GM21381 (cell line): Measurements from ENCODE around the gene HEXD.
"Not testable (repeated sequence)": the region's sequence is repeated elsewhere in the genome, so short reads cannot be mapped to it uniquely, and the experiment has no call there.

Experiments used
- ATAC-seq: cut with Tn5 transposase; IDR thresholded peaks from one replicate; pipeline ENCODE4 v1.9.1; 2021; ENCODE audit warnings: mild to moderate bottlenecking, moderate library complexity; ENCODE audit not compliant: unreplicated experiment

The HEXD gene

DNA sequence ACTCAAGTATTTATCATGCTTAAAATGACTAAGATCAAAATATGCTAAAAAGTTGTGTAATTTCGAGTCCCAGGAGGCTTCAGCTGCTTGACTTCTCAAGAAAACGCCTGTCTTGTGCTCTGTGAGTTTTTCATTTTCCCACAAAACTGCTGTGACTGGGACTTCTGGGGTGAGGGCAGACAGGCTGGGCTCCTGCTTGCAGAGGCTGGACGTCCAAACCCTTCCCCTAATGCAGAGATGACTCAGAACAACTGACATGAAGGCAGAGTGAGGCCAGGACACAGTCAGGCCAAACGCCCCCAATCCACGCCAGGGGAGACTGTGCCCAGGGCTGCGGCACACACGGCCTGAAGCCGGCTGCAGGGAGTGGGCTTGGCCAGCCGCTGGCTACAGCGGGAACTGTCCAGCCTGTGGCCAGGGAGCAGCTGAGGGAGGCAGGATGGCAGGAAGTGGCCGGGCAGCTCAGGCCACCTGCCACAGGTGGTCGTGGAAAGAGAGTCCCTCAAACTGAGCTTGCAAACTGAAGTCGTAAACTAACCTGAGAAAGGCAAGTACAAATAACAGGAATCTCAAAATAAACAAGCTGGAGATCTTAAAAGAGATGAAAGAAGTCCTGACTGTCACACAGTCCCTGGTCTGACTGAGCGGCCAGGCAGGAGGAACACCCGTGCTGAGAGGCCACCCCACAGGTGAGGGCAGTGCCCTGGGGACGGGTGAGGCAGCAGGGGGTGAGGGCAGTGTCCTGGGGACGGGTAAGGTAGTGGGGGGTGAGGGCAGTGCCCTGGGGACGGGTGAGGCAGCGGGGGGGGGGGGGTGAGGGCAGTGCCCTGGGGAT, 21.3 kb upstream of the HEXD start:
- no peak for ATAC-seq

GRCh38 chr17:82397449-82398335, 20.5 kb upstream of the HEXD start:
- no peak for ATAC-seq

GRCh38 chr17:82399041-82399441, 19.1 kb upstream of the HEXD start:
- ATAC-seq, result no peak

GRCh38 chr17:82399601-82400101, 18.5 kb upstream of the HEXD start:
- no peak for ATAC-seq

DNA sequence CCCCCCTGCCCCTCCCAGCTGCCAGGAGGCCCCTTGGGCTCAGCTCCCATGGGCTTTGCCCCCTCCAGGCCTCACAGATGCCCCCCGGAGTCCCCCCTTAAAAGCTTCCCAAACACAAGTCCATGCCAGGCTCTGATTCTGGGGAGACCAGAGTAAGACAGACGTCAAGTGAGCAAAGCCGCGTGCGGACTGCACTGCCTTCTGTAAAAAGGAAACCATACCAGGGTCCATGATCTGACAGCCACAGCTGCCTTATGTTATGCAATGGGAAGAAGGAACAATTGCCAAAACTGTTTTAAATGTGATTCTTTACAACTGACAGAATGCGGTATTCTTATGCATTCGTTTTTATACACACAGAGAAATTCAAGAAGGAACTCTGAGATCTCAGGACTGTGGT, 17.9 kb upstream of the HEXD start:
- no peak for ATAC-seq

DNA sequence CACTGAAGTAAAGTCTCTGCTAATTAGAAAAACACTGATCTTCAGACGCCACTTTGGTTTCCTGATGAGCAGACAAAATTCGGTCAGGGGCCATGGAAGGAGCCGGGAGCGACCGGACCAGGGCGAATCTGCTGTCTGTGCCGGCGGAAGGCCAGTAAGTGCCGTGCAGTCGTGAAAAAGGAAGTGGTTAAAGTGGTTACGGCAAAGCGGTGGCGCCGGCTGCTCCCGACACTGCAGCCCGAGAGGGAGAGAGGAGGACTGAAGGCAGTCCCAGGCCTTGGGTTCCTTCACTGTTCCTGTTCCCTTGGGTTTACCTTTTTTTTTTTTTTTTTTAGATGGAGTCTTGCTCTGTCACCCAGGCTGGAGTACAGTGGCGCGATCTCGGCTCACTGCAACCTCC, 17.3 kb upstream of the HEXD start:
- ATAC-seq, result no peak

DNA sequence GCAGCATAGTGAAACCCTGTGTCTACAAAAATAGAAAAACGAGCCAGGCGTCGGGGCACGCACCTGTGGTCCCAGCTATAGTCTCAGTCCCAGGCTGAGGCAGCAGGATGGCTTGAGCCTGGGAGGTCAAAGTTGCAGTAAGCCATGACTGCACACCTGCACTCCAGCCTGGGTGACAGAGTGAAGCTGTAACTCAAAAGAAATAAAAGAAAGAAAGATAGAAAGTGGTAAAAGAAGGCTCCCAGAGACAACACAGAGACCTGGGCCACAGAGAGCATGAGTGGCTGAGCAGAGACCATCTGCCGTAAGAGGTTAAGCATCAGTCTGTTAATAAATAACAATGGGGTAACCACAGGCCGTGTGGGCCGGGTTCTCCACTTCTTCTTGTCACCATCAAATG, 15.3 kb upstream of the HEXD start:
- peak; percentile 73 for ATAC-seq

DNA sequence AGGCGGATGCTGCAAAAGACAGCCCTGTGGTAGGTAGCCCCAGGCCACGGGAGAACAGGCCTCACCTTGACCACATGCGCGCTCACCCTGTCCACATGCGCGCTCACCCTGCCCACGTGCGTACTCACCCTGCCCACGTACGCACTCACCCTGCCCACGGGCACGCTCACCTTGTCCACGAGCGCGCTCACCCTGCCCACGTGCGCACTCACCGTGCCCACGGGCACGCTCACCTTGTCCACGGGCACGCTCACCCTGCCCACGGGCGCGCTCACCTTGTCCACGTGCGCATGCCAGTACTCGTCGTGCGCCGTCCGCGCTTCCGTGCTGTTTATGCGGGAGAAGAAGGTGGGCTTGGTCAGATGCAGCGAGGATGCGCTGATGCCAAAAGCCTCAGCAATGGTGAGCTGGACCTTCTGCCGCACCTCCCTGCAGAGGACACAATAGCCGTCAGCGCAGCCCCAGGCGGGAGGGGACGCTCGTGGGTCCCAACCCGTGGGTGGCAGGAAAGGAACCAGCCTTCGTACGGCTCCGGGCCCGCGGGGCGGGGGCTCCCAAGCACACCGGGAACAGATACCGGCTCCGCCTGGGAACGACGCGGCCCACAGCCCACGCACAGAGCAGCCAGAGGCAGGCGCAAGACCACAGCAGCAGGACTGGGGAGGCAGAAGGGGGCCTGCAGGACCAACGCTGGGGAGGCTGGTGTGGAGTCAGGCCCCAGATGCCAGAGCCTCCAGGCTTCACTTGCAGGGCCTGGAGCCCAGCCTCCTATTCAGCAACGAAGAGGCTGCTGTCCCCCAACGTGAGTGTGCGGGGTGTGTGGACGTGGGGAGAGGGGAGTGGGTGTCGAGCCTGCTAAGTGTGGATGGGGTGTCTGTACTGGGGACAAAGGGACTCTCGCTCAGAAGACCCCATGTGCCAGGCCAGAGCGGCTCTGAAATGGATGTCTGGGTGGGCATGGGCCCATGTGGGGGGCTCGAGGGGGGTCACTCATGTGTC, 14.2 kb upstream of the HEXD start:
- ATAC-seq, result no peak

DNA sequence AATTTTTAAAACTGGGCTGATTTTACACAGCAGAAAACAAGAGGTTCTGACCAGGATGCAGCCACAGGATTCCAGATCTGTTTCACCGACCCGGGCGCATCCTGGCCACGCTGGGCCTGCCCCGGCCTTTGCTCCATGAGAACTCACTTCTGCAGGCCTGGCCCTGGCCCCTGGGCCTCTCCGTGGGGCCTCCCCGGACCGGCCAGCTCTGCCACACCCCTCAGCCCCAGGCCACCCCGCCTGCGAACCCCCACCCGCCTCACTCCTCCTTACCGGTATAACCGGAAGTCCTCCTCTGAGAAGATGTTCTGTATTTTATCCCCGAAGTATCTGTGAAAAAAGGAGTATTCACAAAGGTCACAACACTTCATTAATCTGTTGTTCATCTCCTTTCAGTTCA, 13.1 kb upstream of the HEXD start:
- ATAC-seq, result no peak

GRCh38 chr17:82406131-82406671, 11.9 kb upstream of the HEXD start:
- ATAC-seq, result no peak

GRCh38 chr17:82407255-82407654, 10.9 kb upstream of the HEXD start:
- no peak for ATAC-seq

- ATAC-seq, result no peak
Measured at GRCh38 chr17:82408288-82408937, 9.7 kb upstream of the HEXD start.

GRCh38 chr17:82408938-82409318, 9.2 kb upstream of the HEXD start:
- ATAC-seq, result no peak

GRCh38 chr17:82410014-82410716, 8.0 kb upstream of the HEXD start:
- ATAC-seq, result no peak

DNA sequence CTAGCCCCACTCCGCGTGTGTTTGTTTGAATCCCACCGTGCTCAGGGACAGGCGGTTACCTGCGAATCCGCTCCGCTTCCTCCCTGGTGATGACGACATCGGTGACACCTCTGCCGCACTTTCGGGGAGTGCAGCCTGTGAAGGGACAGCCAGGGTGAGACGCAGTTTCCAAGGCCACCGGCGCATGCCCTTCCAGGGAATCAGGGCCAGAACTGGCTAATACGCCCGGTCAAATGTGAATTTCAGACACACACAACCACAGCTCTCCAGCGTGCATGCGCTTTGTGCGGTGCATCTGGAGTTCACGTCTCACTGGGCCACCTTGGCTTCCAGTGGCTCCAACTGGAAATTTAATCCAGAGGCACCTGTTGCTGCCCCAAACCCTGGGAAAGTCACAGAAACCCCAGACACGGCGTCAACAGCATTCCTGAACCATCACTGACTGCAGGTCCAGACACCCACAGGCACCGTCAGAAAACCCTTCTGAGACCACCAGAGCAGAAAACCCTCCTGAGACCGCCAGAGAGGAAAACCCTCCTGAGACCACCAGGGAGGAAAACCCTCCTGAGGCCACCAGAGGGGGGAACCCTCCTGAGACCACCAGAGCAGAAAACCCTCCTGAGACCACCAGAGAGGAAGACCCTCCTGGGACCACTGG, 6.6 kb upstream of the HEXD start:
- ATAC-seq, result no peak

DNA sequence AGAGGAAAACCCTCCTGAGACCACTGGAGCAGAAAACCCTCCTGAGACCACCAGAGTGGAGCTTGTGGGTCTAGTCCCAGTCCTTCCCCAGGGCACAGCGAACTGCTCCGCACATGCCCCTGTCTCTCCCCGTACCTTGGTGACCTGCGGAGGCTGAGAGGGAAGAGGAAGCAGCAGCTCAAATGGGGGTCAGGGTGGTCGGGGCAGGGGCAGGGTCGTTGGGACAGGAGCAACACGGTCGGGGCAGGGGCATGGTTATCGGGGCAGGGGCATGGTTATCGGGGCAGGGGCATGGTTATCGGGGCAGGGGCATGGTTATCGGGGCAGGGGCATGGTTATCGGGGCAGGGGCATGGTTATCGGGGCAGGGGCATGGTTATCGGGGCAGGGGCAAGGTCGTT, 6.1 kb upstream of the HEXD start:
- not testable (repeated sequence) for ATAC-seq

DNA sequence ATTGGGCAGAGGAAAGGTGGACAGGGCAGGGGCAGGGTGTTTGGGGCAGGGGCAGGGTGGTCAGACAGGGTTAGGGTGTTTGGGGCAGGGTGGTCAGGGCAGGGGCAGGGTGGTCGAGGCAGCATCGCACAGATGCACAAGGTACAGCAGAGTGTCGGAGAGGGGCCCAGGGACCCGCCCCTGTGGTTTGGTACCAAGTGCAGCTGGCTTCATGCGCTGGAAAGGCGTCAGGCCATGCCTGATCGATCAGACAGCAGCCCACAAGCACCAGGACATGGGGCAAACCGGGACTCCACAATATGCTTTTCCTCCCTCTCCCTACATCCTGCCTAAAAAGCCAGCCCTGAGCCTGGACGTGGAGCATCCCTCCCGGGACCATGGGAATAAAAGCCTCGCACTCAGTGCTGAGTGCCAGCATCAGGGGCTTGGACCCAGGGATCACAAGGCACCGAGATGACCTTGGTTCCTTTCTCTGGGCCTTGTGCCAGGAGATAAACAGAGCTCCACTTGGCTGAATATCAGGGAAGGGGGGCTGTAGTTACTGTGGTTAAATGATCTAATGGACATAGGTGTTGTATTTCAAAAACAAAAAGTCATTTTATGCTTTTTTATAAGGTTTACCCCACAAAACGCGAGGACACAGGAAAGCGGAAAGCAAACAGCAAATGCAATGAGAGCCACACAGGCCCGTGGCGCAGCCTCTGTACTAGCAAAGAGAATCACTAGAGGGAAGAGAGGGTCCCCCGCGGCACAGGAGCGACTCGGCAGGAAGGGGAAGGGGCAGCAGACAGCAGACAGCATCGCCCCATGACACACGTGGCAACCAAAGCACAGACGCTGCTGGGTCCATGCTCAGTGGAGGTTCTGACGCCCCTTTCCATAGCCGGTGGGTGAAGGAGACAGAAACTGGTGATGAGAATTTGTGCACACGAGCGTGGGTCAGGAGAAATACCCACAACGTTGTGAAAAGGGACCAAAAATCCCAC, 5.3 kb upstream of the HEXD start:
- ATAC-seq, result no peak
